H1 (cell line): Measurements from ENCODE around the gene GALNT13. TPM values are rescaled to one million over a fixed set of nuclear protein-coding genes. Genes with fewer than 3 reads are reported as not detected.

ENCODE experiments used
- CTCF ChIA-PET: fragments of 300-600 bp; sonication (Branson Sonifier 250); formaldehyde crosslinking; loops from one replicate; lab custom pipeline; 2021; ENCODE audit not compliant: partially characterized antibody; lab: Charles Lee
- POLR2A ChIA-PET: fragments of 300-600 bp; sonication (Branson Sonifier 250); formaldehyde crosslinking; loops from one replicate; lab custom pipeline; 2021; ENCODE audit warnings: inconsistent platforms; ENCODE audit not compliant: partially characterized antibody; lab: Charles Lee
- DNase-seq, 2 experiments: peaks; one replicate each; pipeline versions ENCODE4 v3.0.0 to v3.0.0-alpha.2; 2010 to 2022; ENCODE audit warnings: low spot score in 2 of 2, low read depth in 1 of 2, mixed read lengths in 1 of 2
- FAIRE-seq: peaks from 2 replicates; lab custom pipeline; 2011; peaks lifted over from hg19 to GRCh38; lab: Jason Lieb, UNC
- H2AFZ ChIP-seq: 2 replicates; pipeline ENCODE4 v1.8.1; 2012; ENCODE audit warnings: low read length, inconsistent platforms
- H2AK5ac ChIP-seq: 2 replicates; pipeline ENCODE4 v1.6.1; 2013; ENCODE audit warnings: low read depth, low read length
- H2BK120ac ChIP-seq: replicated peaks from 2 replicates; pipeline ENCODE3; 2013; ENCODE audit warnings: low read depth, low read length, inconsistent platforms
- H2BK12ac ChIP-seq: 2 replicates; pipeline ENCODE4 v1.6.1; 2013; ENCODE audit warnings: low read depth, low read length
- H2BK15ac ChIP-seq: 2 replicates; pipeline ENCODE4 v1.6.1; 2013; ENCODE audit warnings: low read length
- H2BK20ac ChIP-seq: 2 replicates; pipeline ENCODE4 v1.6.1; 2013; ENCODE audit warnings: low read length
- H2BK5ac ChIP-seq: 2 replicates; pipeline ENCODE4 v1.6.1; 2013; ENCODE audit warnings: low read depth, low read length
- H3K14ac ChIP-seq: 2 replicates; pipeline ENCODE4 v1.6.1; 2013; ENCODE audit warnings: inconsistent platforms; ENCODE audit not compliant: insufficient read length
- H3K18ac ChIP-seq: 2 replicates; pipeline ENCODE4 v1.6.1; 2013; ENCODE audit warnings: low read length; ENCODE audit errors: extremely low read depth
- H3K23ac ChIP-seq: 2 replicates; pipeline ENCODE4 v1.6.1; 2013; ENCODE audit warnings: inconsistent platforms; ENCODE audit not compliant: insufficient read length
- H3K23me2 ChIP-seq: 2 replicates; pipeline ENCODE4 v1.6.1; 2013; ENCODE audit warnings: low read depth, low read length
- H3K27ac ChIP-seq: 2 replicates; pipeline ENCODE4 v1.6.1; 2011; ENCODE audit warnings: low read depth, low read length, inconsistent platforms
- H3K27me3 ChIP-seq, 4 experiments: replicated peaks in 1 of 4; 1 replicate in 1 of 4; 2 replicates in 3 of 4; pipeline versions ENCODE4 v1.6.1 to v1.8.1; 2011 to 2013; ENCODE audit warnings: low read length in 3 of 4, mild to moderate bottlenecking in 3 of 4, inconsistent platforms in 2 of 4, mixed read lengths in 2 of 4, moderate library complexity in 1 of 4; ENCODE audit not compliant: control insufficient read depth in 3 of 4, insufficient read depth in 3 of 4; ENCODE audit errors: extremely low read depth in 1 of 4
- H3K36me3 ChIP-seq, 4 experiments: 2 replicates each; pipeline versions ENCODE4 v1.6.1 to v1.8.1; 2011 to 2013; ENCODE audit warnings: mild to moderate bottlenecking in 4 of 4, low read length in 3 of 4, moderate library complexity in 2 of 4, control low read depth in 1 of 4, inconsistent platforms in 1 of 4; ENCODE audit not compliant: insufficient read depth in 4 of 4, control insufficient read depth in 2 of 4
- H3K4ac ChIP-seq: replicated peaks from 2 replicates; pipeline ENCODE3; 2013; ENCODE audit warnings: low read length, low read depth, mixed read lengths, inconsistent platforms; ENCODE audit not compliant: insufficient read length
- H3K4me1 ChIP-seq, 4 experiments: replicated peaks in 1 of 4; 1 replicate in 1 of 4; 2 replicates in 3 of 4; pipeline versions ENCODE4 v1.6.1 to v1.8.1; 2011 to 2013; ENCODE audit warnings: low read length in 3 of 4, inconsistent platforms in 2 of 4, mixed read lengths in 1 of 4; ENCODE audit not compliant: insufficient read depth in 4 of 4, control insufficient read depth in 3 of 4
- H3K4me2 ChIP-seq, 2 experiments: 2 replicates each; pipeline versions ENCODE4 v1.6.1 to v1.8.1; 2011 to 2013; ENCODE audit warnings: low read depth in 2 of 2, low read length in 2 of 2, control low read depth in 1 of 2, inconsistent platforms in 1 of 2, mild to moderate bottlenecking in 1 of 2; ENCODE audit not compliant: insufficient read depth in 1 of 2
- H3K4me3 ChIP-seq, 4 experiments: fragments of 200-600, 300-600 bp in 1 of 4; sonication (generic), shearing (Covaris generic), sonication (Bioruptor Twin) in 1 of 4; 2 replicates each; pipeline versions ENCODE4 v1.5.1 to v1.8.1; 2011 to 2016; ENCODE audit warnings: low read length in 4 of 4, low read depth in 3 of 4, control low read depth in 2 of 4, inconsistent platforms in 2 of 4, mild to moderate bottlenecking in 2 of 4, mixed read lengths in 1 of 4, moderate library complexity in 1 of 4; ENCODE audit not compliant: insufficient read depth in 2 of 4; ENCODE audit errors: extremely low read depth in 1 of 4
- H3K56ac ChIP-seq: replicated peaks from 2 replicates; pipeline ENCODE3; 2013; ENCODE audit warnings: low read depth, mild to moderate bottlenecking, mixed read lengths, low read length, inconsistent platforms; ENCODE audit not compliant: insufficient read length
- H3K79me1 ChIP-seq: 2 replicates; pipeline ENCODE4 v1.6.1; 2013; ENCODE audit warnings: low read depth, low read length, control low read depth
- H3K79me2 ChIP-seq, 2 experiments: 2 replicates each; pipeline versions ENCODE4 v1.6.1 to v1.8.1; 2012 to 2013; ENCODE audit warnings: low read length in 2 of 2, mild to moderate bottlenecking in 2 of 2, inconsistent platforms in 1 of 2; ENCODE audit not compliant: insufficient read depth in 2 of 2, control insufficient read depth in 1 of 2
- H3K9ac ChIP-seq, 4 experiments: replicated peaks in 1 of 4; 1 replicate in 1 of 4; 2 replicates in 3 of 4; pipeline versions ENCODE4 v1.6.1 to v1.8.1; 2011 to 2013; ENCODE audit warnings: low read depth in 3 of 4, low read length in 3 of 4, control low read depth in 2 of 4, mild to moderate bottlenecking in 2 of 4, moderate library complexity in 2 of 4, inconsistent platforms in 1 of 4; ENCODE audit errors: extremely low read depth in 1 of 4
- H3K9me3 ChIP-seq, 2 experiments: 2 replicates each; pipeline versions ENCODE4 v1.6.1 to v1.8.1; 2012 to 2013; ENCODE audit warnings: mild to moderate bottlenecking in 2 of 2, moderate library complexity in 2 of 2, control low read depth in 1 of 2, inconsistent platforms in 1 of 2, low read depth in 1 of 2, low read length in 1 of 2, mixed read lengths in 1 of 2; ENCODE audit not compliant: insufficient read depth in 2 of 2
- H4K20me1 ChIP-seq, 2 experiments: replicated peaks in 1 of 2; 2 replicates each; pipeline versions ENCODE3 to v1.8.1; 2011 to 2013; ENCODE audit warnings: inconsistent platforms in 2 of 2, low read length in 2 of 2, mild to moderate bottlenecking in 1 of 2; ENCODE audit not compliant: insufficient read depth in 2 of 2, control insufficient read depth in 1 of 2
- H4K5ac ChIP-seq: 2 replicates; pipeline ENCODE4 v1.6.1; 2013; ENCODE audit warnings: low read length, low read depth, mixed read lengths, inconsistent platforms; ENCODE audit not compliant: insufficient read length
- H4K8ac ChIP-seq: 2 replicates; pipeline ENCODE4 v1.8.0; 2013; ENCODE audit warnings: mild to moderate bottlenecking, moderate library complexity, low read length, inconsistent platforms; ENCODE audit not compliant: insufficient read depth; ENCODE audit errors: extremely low read depth
- H4K91ac ChIP-seq: replicated peaks from 2 replicates; pipeline ENCODE3; 2013; ENCODE audit warnings: low read length, mixed read lengths, inconsistent platforms; ENCODE audit not compliant: insufficient read length
- CHD2 ChIP-seq: IDR thresholded peaks from 2 replicates; pipeline ENCODE4 v1.6.1; 2012; ENCODE audit warnings: low read length, improper control_type of control experiment
- RXRA ChIP-seq: IDR thresholded peaks from 2 replicates; pipeline ENCODE4 v1.6.1; 2011; ENCODE audit warnings: low read depth, mild to moderate bottlenecking, low read length, moderate library complexity; ENCODE audit not compliant: insufficient read depth
- WGBS, 2 experiments: shearing (Covaris generic) in 1 of 2; methylation state at CpG; one replicate each; pipeline versions ENCODE4 v1.1.6 to v1.1.7; 2013 to 2015; ENCODE audit warnings: low lambda C conversion rate in 2 of 2, mixed read lengths in 2 of 2, inconsistent platforms in 1 of 2, low coverage in 1 of 2, missing lambda C conversion rate in 1 of 2; ENCODE audit not compliant: insufficient replicate concordance in 2 of 2, insufficient coverage in 1 of 2, insufficient read length in 1 of 2; ENCODE audit errors: extremely low coverage in 1 of 2, missing lambda C conversion rate in 1 of 2; 5-methylcytosine and 5-hydroxymethylcytosine counted together
- polyA plus RNA-seq, 7 experiments: library from polyadenylated mRNA; depleted of rRNA in 3 of 7; stranded (reverse) in 5 of 7; unstranded in 2 of 7; fragments of >200 nt in 5 of 7; fragments of 200-250 nt in 2 of 7; gene quantifications; 1 replicate in 5 of 7; 2 replicates in 1 of 7; 4 replicates in 1 of 7; pipeline versions ENCODE4 v1.2.1 to v1.2.3, GENCODE V29; 2011 to 2013; ENCODE audit warnings: missing spikeins in 2 of 7, mixed read lengths in 2 of 7
- total RNA-seq: library from RNA; stranded (reverse); fragmentation: NEBNext Ultra II Directional; extraction: Animal tissue kit (Norgen Biotek cat#: 25700); gene quantifications from 2 replicates; pipeline ENCODE4 v1.2.1, GENCODE V29; 2021

GALNT13 gene
- total and polyA plus RNA-seq, 2 of the 8 experiments (the other 6 are each of a cell fraction or from before 2014, with no cell fraction given): 3.2 to 9.6 TPM

DNA sequence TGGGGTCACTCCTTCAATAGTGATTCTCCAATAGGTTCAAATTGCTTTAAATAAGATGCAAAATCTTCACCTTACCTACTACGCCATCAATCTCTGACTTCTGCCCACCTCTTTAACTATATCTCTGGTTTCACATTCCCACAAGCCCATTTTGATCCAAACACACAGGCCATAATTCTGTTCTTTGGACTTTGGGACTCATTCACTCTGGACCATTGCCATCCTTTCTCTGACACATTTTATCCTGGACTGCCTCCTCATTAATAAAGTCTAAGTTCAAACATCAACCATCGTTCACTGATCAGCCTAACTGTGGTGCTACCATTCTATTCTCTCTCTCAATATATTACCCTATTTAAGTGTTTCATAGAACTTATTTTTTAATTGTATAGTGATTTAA is 332.2 kb downstream of the GALNT13 start:
- H3K4me1 ChIP-seq: no peaks in the 10 kb centered on the region
- H3K18ac ChIP-seq: no peak overlapping the region
- no peak overlapping the region for H3K14ac ChIP-seq
- DNase-seq: no peak
- no peak overlapping the region for H2AK5ac ChIP-seq
- H3K27ac ChIP-seq: no peak overlapping the region
- ChIA-PET CTCF (interaction anchor here (0.8 kb wide), 1 partner anchor 8 kb away, joined by 3 read pairs; no protein-coding TSS in a partner anchor), POLR2A (no interaction called here)
- no peaks in the 10 kb centered on the region for H3K79me2 ChIP-seq
- no peak overlapping the region for H3K4ac ChIP-seq
- H2BK5ac ChIP-seq: no peak overlapping the region
- no peak overlapping the region for H2BK12ac ChIP-seq
- H3K9ac ChIP-seq: no peak overlapping the region
- no peaks in the 10 kb centered on the region for H3K27me3 ChIP-seq
- H3K56ac ChIP-seq: no peak overlapping the region
- H2BK20ac ChIP-seq: no peak overlapping the region
- no peak overlapping the region for H3K4me2 ChIP-seq
- no peak overlapping the region for H2BK120ac ChIP-seq
- no peaks in the 10 kb centered on the region for H3K9me3 ChIP-seq
- FAIRE-seq: no peak
- H3K36me3 ChIP-seq: no peaks in the 10 kb centered on the region
- 78% methylated on average over 2 of the region's 2 CpGs; no CpG with 5 or more reads in 1 of the 2 experiments for WGBS, 2 experiments
- no peak overlapping the region for H2AFZ ChIP-seq
- no peak overlapping the region for H3K4me3 ChIP-seq
- TF ChIP-seq CHD2 (no peak), RXRA (no peak)
- H3K23ac ChIP-seq: no peak overlapping the region
- H3K23me2 ChIP-seq: no peaks in the 10 kb centered on the region; the same call in 1 of the 2 replicates
- no peak overlapping the region for H4K91ac ChIP-seq
- H4K5ac ChIP-seq: no peak overlapping the region
- H2BK15ac ChIP-seq: no peak overlapping the region
- H4K8ac ChIP-seq: no peak overlapping the region
- H3K79me1 ChIP-seq: no peaks in the 10 kb centered on the region
- H4K20me1 ChIP-seq: no peaks in the 10 kb centered on the region
